ENCODE measurements around the gene PDXP. TPM values are rescaled to one million over a fixed set of nuclear protein-coding genes. Genes with fewer than 3 reads are reported as not detected.

Gene PDXP
- polyA plus RNA-seq, 1 donor (not counting 4 experiments of a cell fraction or from before 2014, with no cell fraction given) = 5.2 TPM

- H3K4me3 ChIP-seq (ENCODE audit: control insufficient read depth in 2 of 3, extremely low read depth in 1 of 3, insufficient read depth in 2 of 3, low read depth in 1 of 3, low read length in 3 of 3) = no peak overlapping the region
- no peak overlapping the region for H2AFZ ChIP-seq (ENCODE audit: control insufficient read depth, low read length)
- H3K27ac ChIP-seq (ENCODE audit: control insufficient read depth, insufficient read depth, low read length) = no peak overlapping the region
- H3K4me1 ChIP-seq (ENCODE audit: control insufficient read depth, extremely low read depth, insufficient read depth, low read length) = peaks cover 11% of the 10 kb centered on the region
- FAIRE-seq (no peak), DNase-seq (ENCODE audit: low read depth, low spot score) (no peak)
- TF ChIP-seq CTCF (optimal IDR thresholded peaks at IDR 0.05 in 1 of 3, IDR thresholded peaks at IDR 0.05 in 1 of 3, conservative IDR thresholded peaks at IDR 0.05 in 1 of 3; ENCODE audit: extremely low read depth in 1 of 3, insufficient read depth in 2 of 3, low read length in 3 of 3) = no peak
- TF ChIP-seq EZH2 (IDR thresholded peaks at IDR 0.05; ENCODE audit: low read length) = no peak
- H3K4me2 ChIP-seq (ENCODE audit: control insufficient read depth, extremely low read depth, insufficient read depth, low read depth, low read length) = no peak overlapping the region
- dilution Hi-C loops (cut with MboI; ENCODE audit: extremely low pct_ligation_motif_present, low sequenced_read_pairs) = no loop called here
- no peaks in the 10 kb centered on the region for H3K9me3 ChIP-seq (ENCODE audit: control insufficient read depth, low read depth, low read length)
- peaks cover 0 to 2% of the 10 kb centered on the region in 2 experiments for H3K36me3 ChIP-seq (ENCODE audit: control insufficient read depth in 2 of 2, extremely low read depth in 1 of 2, insufficient read depth in 2 of 2, low read length in 2 of 2)
- H3K79me2 ChIP-seq (ENCODE audit: control insufficient read depth, insufficient read depth, low read length) = no peaks in the 10 kb centered on the region
- no peaks in the 10 kb centered on the region for H4K20me1 ChIP-seq (ENCODE audit: control insufficient read depth, extremely low read depth, insufficient read depth, low read length)
- H3K9me1 ChIP-seq (ENCODE audit: control insufficient read depth, extremely low read depth, insufficient read depth, low read length) = no peaks in the 10 kb centered on the region
- no peak overlapping the region for H3K9ac ChIP-seq (ENCODE audit: control insufficient read depth, extremely low read depth, insufficient read depth, low read length)
- H3K27me3 ChIP-seq (ENCODE audit: control insufficient read depth, extremely low read depth, insufficient read depth, low read length) = no peaks in the 10 kb centered on the region
Measured at GRCh38 chr22:37713761-37714160, 55.2 kb downstream of the PDXP start.

- Histone ChIP-seq H3K27ac (ENCODE audit: control insufficient read depth, insufficient read depth, low read length) (no peak overlapping the region), H3K4me2 (ENCODE audit: control insufficient read depth, extremely low read depth, insufficient read depth, low read depth, low read length) (no peak overlapping the region), H3K4me3 (ENCODE audit: control insufficient read depth in 2 of 3, extremely low read depth in 1 of 3, insufficient read depth in 2 of 3, low read depth in 1 of 3, low read length in 3 of 3) (no peak overlapping the region), H3K79me2 (ENCODE audit: control insufficient read depth, insufficient read depth, low read length) (no peaks in the 10 kb centered on the region), H3K27me3 (ENCODE audit: control insufficient read depth, extremely low read depth, insufficient read depth, low read length) (no peaks in the 10 kb centered on the region), H3K36me3 (ENCODE audit: control insufficient read depth in 2 of 2, extremely low read depth in 1 of 2, insufficient read depth in 2 of 2, low read length in 2 of 2) (peaks cover 0 to 2% of the 10 kb centered on the region in 2 experiments), H3K9me1 (ENCODE audit: control insufficient read depth, extremely low read depth, insufficient read depth, low read length) (no peaks in the 10 kb centered on the region), H2AFZ (ENCODE audit: control insufficient read depth, low read length) (no peak overlapping the region), H3K9me3 (ENCODE audit: control insufficient read depth, low read depth, low read length) (no peaks in the 10 kb centered on the region), H3K4me1 (ENCODE audit: control insufficient read depth, extremely low read depth, insufficient read depth, low read length) (peaks cover 11% of the 10 kb centered on the region), H4K20me1 (ENCODE audit: control insufficient read depth, extremely low read depth, insufficient read depth, low read length) (no peaks in the 10 kb centered on the region), H3K9ac (ENCODE audit: control insufficient read depth, extremely low read depth, insufficient read depth, low read length) (no peak overlapping the region)
- no peak for DNase-seq (ENCODE audit: low read depth, low spot score)
- TF ChIP-seq EZH2 (IDR thresholded peaks at IDR 0.05; ENCODE audit: low read length) (no peak), CTCF (optimal IDR thresholded peaks at IDR 0.05 in 1 of 3, IDR thresholded peaks at IDR 0.05 in 1 of 3, conservative IDR thresholded peaks at IDR 0.05 in 1 of 3; ENCODE audit: extremely low read depth in 1 of 3, insufficient read depth in 2 of 3, low read length in 3 of 3) (no peak)
- dilution Hi-C loops (cut with MboI; ENCODE audit: extremely low pct_ligation_motif_present, low sequenced_read_pairs) = no loop called here
- no peak for FAIRE-seq
Measured at GRCh38 chr22:37714634-37715033, 56.1 kb downstream of the PDXP start.

Measured in keratinocyte (primary cell).